K562 (cell line): ENCODE measurements around the gene SOX30.
"Not testable (repeated sequence)": the region's sequence is repeated elsewhere in the genome, so short reads cannot be mapped to it uniquely, and the experiment has no call there.

ENCODE experiments used
- DDX20 ChIP-seq: fragments of 450-650 bp; IDR thresholded peaks from 2 replicates; pipeline ENCODE4 v1.6.1; 2016; ENCODE audit warnings: missing genetic modification characterization, low read depth, mild to moderate bottlenecking, missing compliant biosample characterization, moderate library complexity
- HMG20A ChIP-seq: fragments of 450-650 bp; formaldehyde crosslinking; conservative IDR thresholded peaks from 2 replicates; pipeline ENCODE4 v1.4.0; 2020; ENCODE audit warnings: mild to moderate bottlenecking, mixed read lengths
- HMGXB4 ChIP-seq: sonication (generic); formaldehyde crosslinking; IDR thresholded peaks from 2 replicates; pipeline ENCODE4 v1.8.1; 2023; ENCODE audit warnings: mild to moderate bottlenecking, missing genetic modification reagents
- JUNB ChIP-seq: fragments of 450-650 bp; formaldehyde crosslinking; conservative IDR thresholded peaks from 2 replicates; pipeline ENCODE4 v1.4.0; 2020; ENCODE audit warnings: mild to moderate bottlenecking
- NR1H2 ChIP-seq: sonication (generic); formaldehyde crosslinking; IDR thresholded peaks from 2 replicates; pipeline ENCODE4 v1.4.0; 2020; ENCODE audit warnings: mild to moderate bottlenecking, missing genetic modification reagents
- RBM22 ChIP-seq: fragments of 200-400 bp; formaldehyde crosslinking; IDR thresholded peaks from 2 replicates; pipeline ENCODE4 v1.6.1; 2018; ENCODE audit warnings: low read length, low read depth; ENCODE audit not compliant: poor library complexity, severe bottlenecking
- ZBTB26 ChIP-seq: fragments of 450-650 bp; formaldehyde crosslinking; IDR thresholded peaks from 2 replicates; pipeline ENCODE4 v1.4.0; 2022; ENCODE audit warnings: missing genetic modification characterization
- ZNF318 ChIP-seq, 2 experiments: fragments of 450-650 bp; IDR thresholded peaks; 2 replicates each; pipeline ENCODE4 v1.6.1; 2016; ENCODE audit warnings: mild to moderate bottlenecking in 2 of 2, borderline replicate concordance in 1 of 2, low read depth in 1 of 2, moderate library complexity in 1 of 2

- not testable (repeated sequence) for TF ChIP-seq RBM22; HMGXB4 (CRISPR knock-in tag); JUNB (CRISPR knock-in tag); ZNF318 (IDR thresholded peaks at IDR 0.05; ENCODE audit: borderline replicate concordance in 1 of 2, low read depth in 1 of 2); HMG20A; NR1H2; DDX20 (tag); ZBTB26
Observed at GRCh38 chr5:157698674-157699073, 46.4 kb upstream of the SOX30 start.
